Thymus (tissue), 11 donors: ENCODE measurements around the gene HHIPL1. TPM values are rescaled to one million over a fixed set of nuclear protein-coding genes. Genes with fewer than 3 reads are reported as not detected.

Experiments
- DNase-seq, 9 donors: peaks; one replicate each; pipeline ENCODE4 v3.0.0-alpha.2; 2013; ENCODE audit warnings: low spot score in 9 of 9, low read depth in 6 of 9, missing footprints in 1 of 9
- H3K27ac ChIP-seq, 2 donors: one replicate each; pipeline ENCODE4 v1.5.1; 2013; ENCODE audit warnings: control low read depth in 1 of 2, low read depth in 1 of 2, low read length in 1 of 2, mild to moderate bottlenecking in 1 of 2, moderate library complexity in 1 of 2
- H3K27me3 ChIP-seq, 2 donors: one replicate each; pipeline ENCODE4 v1.5.1; 2013; ENCODE audit warnings: low read length in 1 of 2; ENCODE audit not compliant: control insufficient read depth in 2 of 2, insufficient read depth in 1 of 2
- H3K36me3 ChIP-seq, 2 donors: one replicate each; pipeline ENCODE4 v1.5.1; 2013; ENCODE audit warnings: low read length in 1 of 2, mild to moderate bottlenecking in 1 of 2, moderate library complexity in 1 of 2; ENCODE audit not compliant: control insufficient read depth in 2 of 2, insufficient read depth in 2 of 2
- H3K4me1 ChIP-seq, 2 donors: one replicate each; pipeline ENCODE4 v1.5.1; 2013; ENCODE audit warnings: low read length in 2 of 2; ENCODE audit not compliant: control insufficient read depth in 2 of 2, insufficient read depth in 2 of 2
- H3K4me3 ChIP-seq, 2 donors: one replicate each; pipeline ENCODE4 v1.5.1; 2013; ENCODE audit warnings: low read length in 2 of 2, control low read depth in 1 of 2, mild to moderate bottlenecking in 1 of 2
- H3K9me3 ChIP-seq, 2 donors: one replicate each; pipeline ENCODE4 v1.5.1; 2013; ENCODE audit warnings: low read length in 1 of 2, mild to moderate bottlenecking in 1 of 2; ENCODE audit not compliant: control insufficient read depth in 2 of 2, insufficient read depth in 1 of 2
- WGBS: extraction: QIAGEN DNeasy Blood & Tissue Kit; methylation state at CpG from one replicate; pipeline ENCODE4 v1.1.7; 2013; 5-methylcytosine and 5-hydroxymethylcytosine counted together
- polyA plus RNA-seq: library from polyadenylated mRNA; stranded (reverse); fragments of 200-250 nt; gene quantifications from one replicate; pipeline ENCODE4 v1.2.3, GENCODE V29; 2013
- total RNA-seq: library from RNA; stranded (reverse); fragments of 120-200 nt; gene quantifications from one replicate; pipeline ENCODE4 v1.2.4, GENCODE V29; 2013
- donor health status: healthy.

Gene HHIPL1
- total and polyA plus RNA-seq, 2 donors: 0.23 to 0.33 TPM

GRCh38 chr14:99681832-99682148 lies 36.9 kb downstream of the HHIPL1 start:
- no peak for DNase-seq
- Histone ChIP-seq H3K27me3 (peaks cover 0 to 49% of the 10 kb centered on the region in 2 donors), H3K27ac (no peak overlapping the region), H3K4me1 (peaks cover 15 to 19% of the 10 kb centered on the region in 2 donors), H3K36me3 (no peaks in the 10 kb centered on the region), H3K4me3 (no peak overlapping the region), H3K9me3 (peaks cover 3 to 18% of the 10 kb centered on the region in 2 donors)
- WGBS: 93% methylated on average over 11 of the region's 11 CpGs

- Histone ChIP-seq H3K27ac (peak overlapping the region in 1 of 2 donors; percentile 32), H3K4me3 (peak overlapping the region; percentile 62 to 72), H3K27me3 (peaks cover 0 to 53% of the 10 kb centered on the region in 2 donors), H3K36me3 (no peaks in the 10 kb centered on the region), H3K4me1 (peaks cover 18 to 30% of the 10 kb centered on the region in 2 donors), H3K9me3 (peaks cover under 1 to 9% of the 10 kb centered on the region in 2 donors)
- DNase-seq: peak in 8 of 9 donors; percentile 25 to 74 (median 57)
- WGBS: 1% methylated on average over 42 of the region's 42 CpGs
Measured at GRCh38 chr14:99682809-99683618, 38.1 kb downstream of the HHIPL1 start.

- WGBS: under 1% methylated on average over 82 of the region's 83 CpGs
- Histone ChIP-seq H3K4me3 (peak within 1 kb of the TSS; percentile 62 to 72), H3K9me3 (peaks cover 0 to 6% of the 10 kb centered on the region in 2 donors), H3K27ac (peak within 1 kb of the TSS in 1 of 2 donors; percentile 32), H3K27me3 (peaks cover 0 to 60% of the 10 kb centered on the region in 2 donors), H3K36me3 (no peaks in the 10 kb centered on the region), H3K4me1 (peaks cover 18 to 30% of the 10 kb centered on the region in 2 donors)
- peak; percentile 94 to 99 (median 98) for DNase-seq
Measured at GRCh38 chr14:99683619-99684409, 38.9 kb downstream of the HHIPL1 start, which contains the start of gene CYP46A1. CYP46A1 (plus strand) TSS chr14:99684298; CDS start chr14:99684418, 120 bp downstream.

GRCh38 chr14:99684410-99684934 lies 39.5 kb downstream of the HHIPL1 start:
- Histone ChIP-seq H3K4me1 (peaks cover 18 to 30% of the 10 kb centered on the region in 2 donors), H3K36me3 (no peaks in the 10 kb centered on the region), H3K4me3 (peak overlapping the region in 1 of 2 donors; percentile 72), H3K9me3 (no peaks in the 10 kb centered on the region), H3K27me3 (peaks cover 0 to 66% of the 10 kb centered on the region in 2 donors), H3K27ac (no peak overlapping the region)
- peak in 1 of 9 donors; percentile 23 for DNase-seq
- 5% methylated on average over 45 of the region's 45 CpGs for WGBS

GRCh38 chr14:99685151-99685591 lies 40.2 kb downstream of the HHIPL1 start:
- H3K4me1 ChIP-seq: peaks cover 18 to 30% of the 10 kb centered on the region in 2 donors
- no peak overlapping the region for H3K27ac ChIP-seq
- no peaks in the 10 kb centered on the region for H3K9me3 ChIP-seq
- no peaks in the 10 kb centered on the region for H3K36me3 ChIP-seq
- WGBS: 56% methylated on average over 11 of the region's 11 CpGs
- H3K4me3 ChIP-seq: no peak overlapping the region
- no peak for DNase-seq
- H3K27me3 ChIP-seq: peaks cover 0 to 69% of the 10 kb centered on the region in 2 donors

- 47% methylated on average over 1 of the region's 1 CpG for WGBS
- no peak for DNase-seq
- H3K4me1 ChIP-seq: peaks cover 18 to 30% of the 10 kb centered on the region in 2 donors
- H3K27ac ChIP-seq: no peak overlapping the region
- H3K36me3 ChIP-seq: no peaks in the 10 kb centered on the region
- H3K9me3 ChIP-seq: no peaks in the 10 kb centered on the region
- H3K4me3 ChIP-seq: no peak overlapping the region
- H3K27me3 ChIP-seq: peaks cover 3 to 69% of the 10 kb centered on the region in 2 donors
Measured at GRCh38 chr14:99685596-99685995, 40.7 kb downstream of the HHIPL1 start.

- Histone ChIP-seq H3K4me3 (no peak overlapping the region), H3K36me3 (no peaks in the 10 kb centered on the region), H3K9me3 (no peaks in the 10 kb centered on the region), H3K27ac (peak overlapping the region in 1 of 2 donors; percentile 60), H3K4me1 (peaks cover 18 to 30% of the 10 kb centered on the region in 2 donors), H3K27me3 (peaks cover 4 to 65% of the 10 kb centered on the region in 2 donors)
- DNase-seq: peak in 3 of 9 donors; percentile 14 to 69 (median 31)
- 37% methylated on average over 8 of the region's 8 CpGs for WGBS
Measured at GRCh38 chr14:99686557-99687283, 41.8 kb downstream of the HHIPL1 start.
